Fibroblast of skin of left biceps (primary cell): ENCODE results near the gene GRXCR2.
A peak's percentile ranks its signal among the peaks of the same experiment; 100 is the strongest.

Experiments
- DNase-seq, 2 experiments: peaks; one replicate each; pipeline ENCODE4 v3.0.0-alpha.2; 2013; ENCODE audit warnings: low read depth in 2 of 2

GRXCR2 gene

GRCh38 chr5:145835848-145836239 is 37.0 kb downstream of the GRXCR2 start:
- DNase-seq: no peak

GRCh38 chr5:145834917-145835847 is 37.6 kb downstream of the GRXCR2 start, which contains the start of gene PRELID2:
TSS of gene PRELID2 (minus strand) at chr5:145835342. CDS start at chr5:145835251, 91 bp downstream.
- peak; percentile 64 to 67 for DNase-seq

- no peak for DNase-seq
These were observed 38.3 kb downstream of the GRXCR2 start for GRCh38 chr5:145834554-145834916.

- DNase-seq: no peak
These were observed 39.1 kb downstream of the GRXCR2 start for GRCh38 chr5:145833631-145834200.

- no peak for DNase-seq
These were observed 42.2 kb downstream of the GRXCR2 start for GRCh38 chr5:145830594-145830993.

- DNase-seq: no peak
These were observed 43.0 kb downstream of the GRXCR2 start for GRCh38 chr5:145829708-145830361.

GRCh38 chr5:145826895-145827674 is 45.7 kb downstream of the GRXCR2 start:
- no peak for DNase-seq

GRCh38 chr5:145825751-145826180 is 47.0 kb downstream of the GRXCR2 start:
- DNase-seq: peak; percentile 23 to 27

GRCh38 chr5:145824040-145824439 is 48.8 kb downstream of the GRXCR2 start:
- no peak for DNase-seq

- DNase-seq: no peak
These were observed 54.2 kb downstream of the GRXCR2 start for GRCh38 chr5:145818604-145819003.

- no peak for DNase-seq
These were observed 59.9 kb downstream of the GRXCR2 start for GRCh38 chr5:145812877-145813276.

GRCh38 chr5:145811834-145812625 is 60.8 kb downstream of the GRXCR2 start:
- no peak for DNase-seq
